Measurements from ENCODE around the gene AGBL4. TPM values are rescaled to one million over a fixed set of nuclear protein-coding genes. Genes with fewer than 3 reads are reported as not detected.

AGBL4 gene
- total and polyA plus RNA-seq, 9 of the 15 experiments (the other 6 are each of a cell fraction or from before 2014, with no cell fraction given) = 0.11 TPM; not detected in 7

GRCh38 chr1:48602349-48602748 is 1421.4 kb downstream of the AGBL4 start:
- ATAC-seq (no peak), DNase-seq (ENCODE audit: extremely low read depth in 1 of 4, low spot score in 3 of 4) (no peak), FAIRE-seq (no peak)
- Histone ChIP-seq H3K4me2 (ENCODE audit: insufficient read depth, low read length) (no peak overlapping the region), H3K79me2 (ENCODE audit: control insufficient read depth, insufficient read depth, low read length) (no peaks in the 10 kb centered on the region), H3K36me3 (ENCODE audit: control insufficient read depth, insufficient read depth, low read length) (no peaks in the 10 kb centered on the region), H4K20me1 (replicated peaks; ENCODE audit: control insufficient read depth, insufficient read depth, low read length) (no peaks in the 10 kb centered on the region), H3K9me1 (ENCODE audit: control insufficient read depth, insufficient read depth, low read length) (no peaks in the 10 kb centered on the region), H2AFZ (ENCODE audit: low read depth, low read length) (no peak overlapping the region), H3K4me3 (no peak overlapping the region), H3K9me3 (replicated peaks; ENCODE audit: control insufficient read depth, insufficient read depth, low read depth, low read length) (no peaks in the 10 kb centered on the region), H3K9ac (ENCODE audit: insufficient read depth in 1 of 2, low read depth in 2 of 2, low read length in 2 of 2) (no peak overlapping the region), H3K27ac (ENCODE audit: extremely low read depth, low read depth, low read length) (no peak overlapping the region), H3K27me3 (ENCODE audit: control insufficient read depth in 2 of 2, insufficient read depth in 2 of 2, low read length in 2 of 2) (no peaks in the 10 kb centered on the region), H3K4me1 (replicated peaks in 1 of 2; ENCODE audit: control insufficient read depth in 2 of 2, insufficient read depth in 2 of 2, low read length in 2 of 2) (no peaks in the 10 kb centered on the region)
- BruUV-seq (replicated peaks) = no TSS peak
- in situ Hi-C loops (cut with MboI) (no loop called here), intact Hi-C loops (cut with micrococcal nuclease) (no loop called here)
- POLR2A ChIA-PET = no interaction called here
- TF ChIP-seq L3MBTL2 (IDR thresholded peaks at IDR 0.05) (no peak), ZNF324 (CRISPR knock-in tag; IDR thresholded peaks at IDR 0.05) (no peak), PHB2 (IDR thresholded peaks at IDR 0.05; ENCODE audit: low read depth) (no peak), IRF1 (CRISPR knock-in tag; IDR thresholded peaks at IDR 0.05; ENCODE audit: borderline replicate concordance) (no peak), ZNF511 (CRISPR knock-in tag; IDR thresholded peaks at IDR 0.05) (no peak), BHLHE40 (IDR thresholded peaks at IDR 0.05; ENCODE audit: low read length) (no peak), ZNF764 (CRISPR knock-in tag; IDR thresholded peaks at IDR 0.05; ENCODE audit: low read depth) (no peak), TAF7 (tag; IDR thresholded peaks at IDR 0.05) (no peak), EHMT2 (IDR thresholded peaks at IDR 0.05) (no peak), RBFOX2 (IDR thresholded peaks at IDR 0.05; ENCODE audit: low read depth, low read length) (no peak), THRA (IDR thresholded peaks at IDR 0.05) (no peak), E4F1 (CRISPR knock-in tag; IDR thresholded peaks at IDR 0.05; ENCODE audit: borderline replicate concordance) (no peak), SPI1 (IDR thresholded peaks at IDR 0.05; ENCODE audit: borderline replicate concordance, low read depth, low read length) (no peak), ZNF436 (CRISPR knock-in tag; IDR thresholded peaks at IDR 0.05) (no peak), ZNF12 (CRISPR knock-in tag; IDR thresholded peaks at IDR 0.05) (no peak)
- CTCF ChIA-PET (ENCODE audit: low intra/inter-chr PET ratio) = no interaction called here
- 0% methylated on average over 4 of the region's 4 CpGs for WGBS (ENCODE audit: insufficient coverage, low coverage, missing lambda C conversion rate)
